Memory B cell (primary cell): ENCODE measurements around the gene ATP2B3.
A peak's percentile ranks its signal among the peaks of the same experiment; 100 is the strongest.

Source experiments
- ATAC-seq: fragments of 150-1000 bp; cut with Tn5 transposase; 2 replicates; pipeline ENCODE4 v1.10.0; 2021; ENCODE audit warnings: low read depth, mild to moderate bottlenecking, moderate library complexity
- DNase-seq, 2 donors: peaks; one replicate each; pipeline ENCODE4 v3.0.0; 2022; ENCODE audit warnings: low spot score in 2 of 2
- H3K27ac Mint-ChIP-seq: one replicate; pipeline ENCODE4 v1.8.0; 2022; ENCODE audit warnings: mild to moderate bottlenecking, moderate library complexity, mixed read lengths
- H3K27me3 Mint-ChIP-seq: one replicate; pipeline ENCODE4 v1.8.0; 2022; ENCODE audit warnings: mixed read lengths
- H3K36me3 Mint-ChIP-seq: one replicate; pipeline ENCODE4 v1.8.0; 2022; ENCODE audit warnings: mild to moderate bottlenecking, mixed read lengths
- H3K4me1 Mint-ChIP-seq: one replicate; pipeline ENCODE4 v1.8.0; 2022; ENCODE audit warnings: mixed read lengths
- H3K4me3 Mint-ChIP-seq: one replicate; pipeline ENCODE4 v1.8.0; 2022; ENCODE audit warnings: mild to moderate bottlenecking, moderate library complexity, mixed read lengths
- H3K9me3 Mint-ChIP-seq: one replicate; pipeline ENCODE4 v1.8.0; 2022; ENCODE audit warnings: mixed read lengths

The ATP2B3 gene

GRCh38 chrX:153587342-153587741 lies 69.9 kb downstream of the ATP2B3 start:
- Mint-ChIP-seq H3K27ac (no peak overlapping the region), H3K4me3 (no peak overlapping the region), H3K36me3 (peaks cover 11% of the 10 kb centered on the region), H3K4me1 (peaks cover 22% of the 10 kb centered on the region), H3K9me3 (no peaks in the 10 kb centered on the region), H3K27me3 (no peaks in the 10 kb centered on the region)
- ATAC-seq (no peak), DNase-seq (no peak)

DNA sequence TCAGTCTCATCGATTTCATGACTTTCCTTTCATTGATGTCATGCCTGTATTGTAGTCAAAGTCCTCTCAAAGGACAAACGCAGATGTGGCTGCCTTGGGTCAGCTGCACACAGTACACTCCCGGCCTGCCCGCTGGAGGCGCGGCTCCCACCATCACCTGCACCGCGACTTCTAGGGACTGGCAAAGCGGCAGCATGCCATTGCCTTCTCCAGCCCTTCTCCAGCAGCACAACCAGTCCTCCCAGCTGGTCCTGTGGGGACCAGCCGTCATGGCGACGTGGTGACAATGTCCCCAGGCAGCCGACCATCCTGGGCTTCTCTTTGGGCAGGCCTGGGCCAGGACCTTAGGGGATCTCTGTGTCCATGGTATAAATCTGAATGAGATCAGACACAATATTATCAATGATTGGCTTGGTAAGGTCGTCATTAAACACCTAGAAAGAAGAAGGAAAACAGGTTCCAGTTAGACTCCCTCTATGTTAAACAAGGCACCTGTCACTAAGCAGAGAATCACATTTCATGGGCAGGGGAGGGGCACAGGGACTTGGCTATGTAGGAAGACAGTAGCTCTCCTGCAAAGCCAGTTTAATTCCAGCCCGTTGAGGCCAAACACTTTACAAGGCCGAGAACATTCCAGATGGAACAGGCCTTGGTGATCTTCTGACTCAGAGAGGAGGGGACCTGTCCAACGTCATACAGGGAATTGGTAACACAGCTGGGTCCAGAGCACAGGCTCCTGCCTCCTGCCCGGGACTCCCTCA lies 70.8 kb downstream of the ATP2B3 start:
- H3K9me3 Mint-ChIP-seq = no peaks in the 10 kb centered on the region
- ATAC-seq (no peak), DNase-seq (no peak)
- H3K4me1 Mint-ChIP-seq = peaks cover 23% of the 10 kb centered on the region
- H3K27me3 Mint-ChIP-seq = no peaks in the 10 kb centered on the region
- no peak overlapping the region for H3K27ac Mint-ChIP-seq
- no peak overlapping the region for H3K4me3 Mint-ChIP-seq
- H3K36me3 Mint-ChIP-seq = peaks cover 14% of the 10 kb centered on the region

DNA sequence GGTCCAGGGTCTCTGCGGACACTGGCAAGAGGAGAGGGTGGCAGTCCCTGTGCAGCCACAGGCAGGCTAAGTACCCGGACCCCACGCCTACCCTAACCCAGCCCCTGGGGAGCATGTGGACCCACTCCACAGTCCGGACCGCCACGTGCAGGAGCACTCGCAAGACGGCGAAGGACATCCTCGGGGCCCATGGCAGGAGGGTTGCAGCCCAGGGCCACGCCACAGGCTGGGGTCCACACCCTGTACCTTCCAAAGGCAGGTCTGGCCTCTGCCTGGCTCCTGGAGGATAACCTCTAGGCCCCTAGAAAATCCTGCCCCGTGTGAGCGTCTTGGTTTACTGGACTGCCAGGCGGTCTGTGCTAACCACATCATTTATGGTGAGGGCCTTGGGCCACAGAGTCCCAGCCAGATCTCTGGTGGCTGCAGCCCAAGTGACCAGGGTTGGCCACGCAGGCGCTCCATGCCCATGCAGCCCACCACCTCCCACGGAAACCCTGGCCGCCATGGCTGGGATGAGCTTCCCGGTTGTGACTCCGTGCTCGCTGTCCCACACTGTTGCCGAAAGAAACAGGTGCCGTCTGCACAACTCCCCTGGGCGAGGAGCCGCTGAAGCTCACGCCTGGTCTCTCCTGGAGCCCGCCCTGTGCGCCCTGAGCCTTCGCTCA lies 71.5 kb downstream of the ATP2B3 start:
- no peak overlapping the region for H3K4me3 Mint-ChIP-seq
- peaks cover 17% of the 10 kb centered on the region for H3K36me3 Mint-ChIP-seq
- H3K27ac Mint-ChIP-seq = no peak overlapping the region
- peaks cover 18% of the 10 kb centered on the region for H3K4me1 Mint-ChIP-seq
- ATAC-seq = no peak
- H3K9me3 Mint-ChIP-seq = no peaks in the 10 kb centered on the region
- DNase-seq = no peak
- H3K27me3 Mint-ChIP-seq = no peaks in the 10 kb centered on the region

DNA sequence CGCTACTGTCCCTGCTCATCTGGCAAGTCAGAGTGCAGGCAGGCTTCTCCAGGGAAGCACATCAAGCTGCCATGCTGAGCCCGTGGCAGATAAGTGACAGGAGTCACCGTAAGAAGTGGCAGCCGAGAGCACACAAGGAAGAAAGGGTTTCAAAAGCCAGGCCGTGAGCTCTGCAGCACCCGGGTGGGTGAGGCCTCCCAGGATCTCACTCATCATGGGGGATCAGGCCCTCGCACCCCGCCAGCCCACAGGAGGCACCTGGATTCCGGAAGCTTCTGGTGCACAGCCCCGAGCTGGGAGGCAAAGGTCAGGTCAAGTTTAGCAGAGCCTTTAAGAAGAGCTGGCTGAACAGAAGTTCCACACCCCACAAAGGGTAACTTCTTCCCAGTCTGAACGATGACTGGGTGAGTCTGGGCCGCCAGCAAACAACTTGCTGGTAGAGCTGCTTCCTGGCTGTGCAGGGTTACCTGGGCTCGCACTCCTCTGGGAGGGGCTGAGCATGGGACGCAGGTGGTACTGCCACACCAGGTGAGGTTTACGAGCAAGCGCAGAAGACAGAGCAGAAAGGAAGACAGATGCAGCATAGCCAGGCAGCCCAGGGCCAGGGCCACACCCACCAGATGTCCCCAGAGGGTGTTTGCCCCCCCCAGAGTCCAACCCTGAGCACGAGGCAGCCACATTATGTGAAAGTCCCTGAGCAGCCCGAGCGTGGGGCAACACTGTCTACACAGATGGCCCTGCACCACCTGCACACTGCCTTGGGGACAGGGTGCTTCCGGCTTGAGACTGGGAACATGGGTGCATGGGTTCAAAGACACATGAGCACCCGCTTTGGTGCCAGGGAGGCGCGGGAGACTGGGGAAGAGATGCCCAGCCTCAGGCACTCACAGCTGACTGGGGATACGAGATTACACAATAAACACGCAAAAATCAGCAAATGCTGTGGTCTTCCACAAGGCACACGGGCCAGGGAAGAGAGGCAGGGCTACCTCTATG lies 73.8 kb downstream of the ATP2B3 start:
- no peaks in the 10 kb centered on the region for H3K27me3 Mint-ChIP-seq
- H3K27ac Mint-ChIP-seq = peak overlapping the region; percentile 85
- peak; percentile 97 for ATAC-seq
- H3K9me3 Mint-ChIP-seq = no peaks in the 10 kb centered on the region
- peaks cover 19% of the 10 kb centered on the region for H3K4me1 Mint-ChIP-seq
- H3K36me3 Mint-ChIP-seq = peaks cover 17% of the 10 kb centered on the region
- DNase-seq = peak; percentile 47 to 54
- H3K4me3 Mint-ChIP-seq = peak overlapping the region; percentile 43

GRCh38 chrX:153592091-153592833 lies 74.8 kb downstream of the ATP2B3 start:
- no peak for DNase-seq
- no peak overlapping the region for H3K4me3 Mint-ChIP-seq
- peak overlapping the region; percentile 85 for H3K27ac Mint-ChIP-seq
- peaks cover 12% of the 10 kb centered on the region for H3K36me3 Mint-ChIP-seq
- no peak for ATAC-seq
- no peaks in the 10 kb centered on the region for H3K27me3 Mint-ChIP-seq
- no peaks in the 10 kb centered on the region for H3K9me3 Mint-ChIP-seq
- H3K4me1 Mint-ChIP-seq = peaks cover 25% of the 10 kb centered on the region

DNA sequence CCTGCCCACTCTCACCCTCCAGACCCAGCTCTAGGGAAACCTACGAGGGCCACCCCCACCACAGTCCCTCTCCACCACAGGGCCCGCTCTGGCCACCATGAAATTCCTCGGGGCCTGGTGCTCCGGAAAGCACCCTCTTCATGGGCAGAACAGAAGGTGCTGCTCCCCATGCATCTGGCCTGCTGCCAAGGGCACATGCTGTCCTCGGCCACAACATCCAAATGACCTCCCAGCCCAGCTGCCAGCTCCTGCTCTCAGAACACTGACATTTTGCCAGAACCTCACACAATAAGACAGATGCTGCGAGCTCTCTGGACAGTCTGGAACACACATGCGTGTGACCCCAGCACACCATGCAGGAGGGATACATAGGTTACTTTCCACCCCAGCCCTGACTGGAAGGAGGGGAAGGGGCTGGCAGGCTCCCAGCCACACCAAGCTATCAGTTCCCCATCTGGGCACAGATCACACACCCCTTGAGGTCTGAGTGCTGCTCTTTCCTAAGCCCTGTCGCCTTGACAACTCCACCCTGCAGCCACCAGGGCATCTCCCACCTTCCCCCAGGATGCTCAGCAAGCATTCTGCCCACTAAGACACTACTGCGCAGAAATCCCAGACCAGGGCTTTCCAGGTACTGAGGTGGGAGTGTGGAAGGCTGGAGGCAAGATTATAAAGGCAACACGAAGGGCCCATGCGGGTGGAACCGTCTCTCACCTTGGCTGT lies 75.7 kb downstream of the ATP2B3 start:
- H3K4me1 Mint-ChIP-seq = peaks cover 32% of the 10 kb centered on the region
- H3K4me3 Mint-ChIP-seq = no peak overlapping the region
- H3K36me3 Mint-ChIP-seq = peaks cover 12% of the 10 kb centered on the region
- no peak for ATAC-seq
- no peak overlapping the region for H3K27ac Mint-ChIP-seq
- H3K27me3 Mint-ChIP-seq = no peaks in the 10 kb centered on the region
- no peak for DNase-seq
- no peaks in the 10 kb centered on the region for H3K9me3 Mint-ChIP-seq

- ATAC-seq (no peak), DNase-seq (no peak)
- Mint-ChIP-seq H3K9me3 (no peaks in the 10 kb centered on the region), H3K4me1 (peaks cover 32% of the 10 kb centered on the region), H3K4me3 (no peak overlapping the region), H3K36me3 (peaks cover 12% of the 10 kb centered on the region), H3K27ac (no peak overlapping the region), H3K27me3 (no peaks in the 10 kb centered on the region)
Observed at GRCh38 chrX:153593811-153594500, 76.5 kb downstream of the ATP2B3 start.

GRCh38 chrX:153595387-153595786 lies 77.9 kb downstream of the ATP2B3 start:
- H3K27ac Mint-ChIP-seq = no peak overlapping the region
- H3K4me3 Mint-ChIP-seq = no peak overlapping the region
- peaks cover 38% of the 10 kb centered on the region for H3K4me1 Mint-ChIP-seq
- no peak for ATAC-seq
- no peak for DNase-seq
- H3K27me3 Mint-ChIP-seq = no peaks in the 10 kb centered on the region
- H3K9me3 Mint-ChIP-seq = no peaks in the 10 kb centered on the region
- peaks cover 12% of the 10 kb centered on the region for H3K36me3 Mint-ChIP-seq

DNA sequence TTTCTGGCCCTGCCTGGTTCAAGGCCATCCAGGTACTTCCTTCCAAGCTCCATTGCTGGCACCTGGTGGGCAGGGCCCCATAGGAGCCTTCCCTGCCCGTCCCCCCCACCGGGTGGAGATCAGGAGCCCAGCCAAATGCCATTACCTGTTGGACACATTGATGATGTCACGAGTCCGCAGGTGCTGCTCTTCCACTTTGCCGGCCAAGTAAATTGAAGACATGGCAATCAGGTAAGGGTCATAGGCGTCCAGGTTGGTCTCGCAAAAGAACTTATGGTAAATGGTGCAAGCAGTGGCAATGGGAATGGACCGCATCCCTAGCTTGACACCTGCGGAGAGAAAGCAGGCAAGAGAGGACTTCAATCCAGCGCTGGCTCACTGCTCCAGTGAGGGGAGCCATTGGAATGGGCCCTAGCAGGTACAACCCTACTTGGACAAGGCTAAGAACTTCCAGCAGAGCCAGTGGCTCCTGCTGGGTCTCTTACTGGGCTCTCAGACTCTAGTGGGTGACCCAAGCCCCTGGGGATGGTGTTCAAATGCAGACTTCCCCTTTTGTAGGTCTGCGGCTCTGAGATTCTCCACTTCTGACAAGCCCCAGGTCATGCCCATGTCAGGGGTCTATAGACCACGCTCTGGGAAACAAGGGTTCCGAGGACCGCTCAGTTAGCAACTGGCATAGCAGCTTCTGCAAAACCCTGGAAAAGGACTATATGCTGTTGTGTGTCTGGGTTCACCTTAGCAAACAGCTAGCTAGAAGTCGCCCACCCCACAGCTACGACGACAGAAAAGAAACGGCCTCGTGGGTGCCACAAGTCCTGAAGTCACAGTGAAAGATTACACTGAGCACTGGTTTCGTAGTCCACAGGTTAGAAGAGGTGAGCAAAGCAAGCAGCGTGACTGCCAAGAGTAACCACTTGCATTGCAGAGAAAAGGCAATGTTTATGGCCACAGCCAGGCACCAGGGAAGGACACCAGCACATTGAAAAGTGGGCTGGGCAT lies 78.7 kb downstream of the ATP2B3 start:
- Mint-ChIP-seq H3K9me3 (no peaks in the 10 kb centered on the region), H3K4me1 (peaks cover 39% of the 10 kb centered on the region), H3K4me3 (peak overlapping the region; percentile 78), H3K36me3 (peaks cover 12% of the 10 kb centered on the region), H3K27ac (peak overlapping the region; percentile 82), H3K27me3 (no peaks in the 10 kb centered on the region)
- ATAC-seq (peak; percentile 14), DNase-seq (no peak)

- DNase-seq = no peak
- H3K36me3 Mint-ChIP-seq = peaks cover 12% of the 10 kb centered on the region
- no peaks in the 10 kb centered on the region for H3K9me3 Mint-ChIP-seq
- H3K4me3 Mint-ChIP-seq = peak overlapping the region; percentile 97
- peaks cover 31% of the 10 kb centered on the region for H3K4me1 Mint-ChIP-seq
- ATAC-seq = peak; percentile 18
- H3K27me3 Mint-ChIP-seq = no peaks in the 10 kb centered on the region
- peak overlapping the region; percentile 82 for H3K27ac Mint-ChIP-seq
Observed at GRCh38 chrX:153596981-153597750, 79.7 kb downstream of the ATP2B3 start.

- DNase-seq (no peak), ATAC-seq (peak; percentile 24)
- Mint-ChIP-seq H3K4me1 (peaks cover 27% of the 10 kb centered on the region), H3K27me3 (no peaks in the 10 kb centered on the region), H3K4me3 (peak within 1 kb of the TSS; percentile 97), H3K36me3 (peaks cover 5% of the 10 kb centered on the region), H3K27ac (peak within 1 kb of the TSS; percentile 87), H3K9me3 (no peaks in the 10 kb centered on the region)
Observed at GRCh38 chrX:153598541-153599191, 81.2 kb downstream of the ATP2B3 start, which contains the start of gene CCNQ. Gene CCNQ, minus strand, starts transcription at chrX:153599139. Its CDS starts 66 bp downstream, at chrX:153599073.
